ENCODE results near the gene TRAP1.
"Not testable (repeated sequence)": the region's sequence is repeated elsewhere in the genome, so short reads cannot be mapped to it uniquely, and the experiment has no call there.

Gene TRAP1

GRCh38 chr16:3670711-3671110 is 46.6 kb downstream of the TRAP1 start:
- no peak for DNase-seq

GRCh38 chr16:3669082-3669481 is 48.2 kb downstream of the TRAP1 start:
- DNase-seq = no peak

DNA sequence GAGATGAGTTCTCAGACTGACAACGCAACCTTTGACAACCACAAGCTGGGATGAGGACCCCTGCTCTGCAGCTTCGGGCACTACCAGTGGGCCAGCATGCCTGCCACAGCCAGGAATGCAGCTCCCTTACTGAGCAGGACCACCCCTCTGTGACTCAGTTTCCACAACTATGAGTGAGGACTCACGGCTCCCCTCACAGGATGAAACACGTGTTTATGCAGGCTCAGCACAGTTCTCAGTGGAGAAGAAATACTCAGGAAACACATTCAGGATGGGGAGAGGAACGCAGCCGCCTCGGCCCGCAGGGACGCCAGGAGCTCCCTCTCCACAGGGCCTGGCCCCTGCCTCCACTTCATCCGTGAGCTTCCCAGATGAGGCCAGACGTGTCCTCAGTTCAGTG is 48.7 kb downstream of the TRAP1 start:
- DNase-seq = no peak

DNA sequence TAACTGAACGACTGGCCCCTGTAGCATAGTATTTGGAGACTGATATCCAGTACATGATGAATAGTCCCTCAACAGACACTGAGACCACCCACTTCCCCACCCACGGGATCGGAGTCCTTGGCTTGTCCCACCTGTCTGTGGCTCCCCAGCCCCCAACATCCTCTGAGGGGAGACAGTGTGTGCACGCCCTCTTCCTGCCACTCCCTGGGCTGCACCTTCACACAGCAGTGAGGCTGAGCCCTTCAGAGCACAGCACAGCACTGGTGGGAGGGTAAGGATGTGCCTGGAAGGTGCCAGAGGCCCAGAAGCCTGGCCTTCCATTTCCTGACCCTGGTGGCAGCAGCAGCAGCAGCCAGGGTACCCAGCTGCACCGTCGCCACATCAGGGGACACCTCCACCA is 51.8 kb downstream of the TRAP1 start:
- DNase-seq = no peak

- DNase-seq = no peak
These were observed 53.0 kb downstream of the TRAP1 start for GRCh38 chr16:3664187-3664896.

DNA sequence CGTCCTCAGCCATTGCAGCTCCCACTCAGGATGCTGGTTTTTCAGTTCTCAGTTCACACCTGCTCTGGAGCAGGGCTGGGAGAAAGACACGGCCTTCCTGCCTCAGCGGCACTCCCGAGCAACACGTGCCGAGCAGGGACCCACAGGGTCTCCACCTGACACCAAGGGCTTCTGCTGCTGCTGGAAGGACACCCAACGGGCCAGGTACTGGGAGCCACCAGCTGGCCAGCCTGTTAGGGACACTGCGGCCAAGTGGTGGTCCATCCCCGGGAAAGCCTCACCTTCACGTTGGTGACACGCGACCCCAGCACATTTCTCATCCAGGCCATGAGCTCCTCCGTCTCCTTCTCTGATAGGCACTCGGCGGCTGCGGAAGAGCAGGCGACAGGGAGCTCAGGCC is 54.7 kb downstream of the TRAP1 start:
- no peak for DNase-seq

DNA sequence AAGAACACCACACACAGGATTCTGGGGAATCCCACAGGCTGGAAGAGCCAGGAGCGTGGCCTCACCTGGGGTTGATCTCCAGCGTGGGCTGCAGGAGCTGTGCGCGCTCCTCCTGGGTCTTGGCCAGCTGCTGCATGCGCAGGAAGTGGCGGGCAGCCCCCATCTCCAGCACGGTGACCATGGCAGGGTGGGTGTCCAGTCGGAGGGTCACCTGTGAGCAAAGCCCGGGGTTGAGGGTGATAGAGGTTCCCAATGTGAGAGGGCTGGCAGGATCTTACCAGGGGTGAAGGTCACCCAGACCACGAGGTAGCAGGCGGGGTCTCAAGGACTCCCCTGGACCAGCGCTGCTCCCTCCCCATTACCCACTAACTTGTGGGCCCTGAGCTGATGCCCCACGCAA is 55.4 kb downstream of the TRAP1 start:
- no peak for DNase-seq

DNA sequence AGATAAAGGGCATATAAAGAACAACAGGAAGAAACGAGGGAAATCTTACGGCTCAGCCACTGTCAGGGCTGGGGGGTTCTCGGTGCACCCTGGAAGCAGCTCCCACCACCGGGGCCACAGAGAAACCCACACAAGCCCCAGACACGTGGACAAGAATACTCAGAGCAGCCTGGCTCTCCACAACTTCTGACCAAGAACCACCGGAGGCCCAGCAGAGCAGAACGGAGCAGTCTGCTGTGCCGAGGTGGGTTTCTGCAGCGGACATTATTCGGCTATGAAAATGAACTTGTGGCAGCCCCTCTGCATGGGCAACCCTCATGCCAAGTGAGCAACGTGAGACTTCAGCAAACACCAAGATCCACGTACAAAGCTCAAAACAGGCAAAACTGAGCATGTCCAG is 56.0 kb downstream of the TRAP1 start:
- DNase-seq = no peak

DNA sequence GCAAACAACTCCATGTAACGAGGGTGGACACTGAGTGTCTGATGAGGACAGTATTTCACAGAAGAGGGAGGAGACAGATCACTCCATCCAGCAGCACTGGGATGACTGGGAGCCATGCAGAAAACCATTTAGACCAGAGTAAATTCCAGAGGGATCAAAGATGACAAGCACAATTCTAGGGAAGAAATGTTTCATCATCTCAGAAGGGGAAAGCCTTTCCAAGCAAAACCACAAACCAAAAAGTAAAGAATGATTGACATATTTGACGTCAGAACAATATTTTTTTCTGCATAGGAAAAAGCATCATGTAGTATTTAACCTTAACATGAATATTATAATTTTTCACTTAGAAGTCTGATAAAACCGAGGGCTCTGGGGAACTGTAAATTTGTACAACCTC is 58.1 kb downstream of the TRAP1 start:
- no peak for DNase-seq

GRCh38 chr16:3656491-3657468 is 60.5 kb downstream of the TRAP1 start:
- no peak for DNase-seq

DNA sequence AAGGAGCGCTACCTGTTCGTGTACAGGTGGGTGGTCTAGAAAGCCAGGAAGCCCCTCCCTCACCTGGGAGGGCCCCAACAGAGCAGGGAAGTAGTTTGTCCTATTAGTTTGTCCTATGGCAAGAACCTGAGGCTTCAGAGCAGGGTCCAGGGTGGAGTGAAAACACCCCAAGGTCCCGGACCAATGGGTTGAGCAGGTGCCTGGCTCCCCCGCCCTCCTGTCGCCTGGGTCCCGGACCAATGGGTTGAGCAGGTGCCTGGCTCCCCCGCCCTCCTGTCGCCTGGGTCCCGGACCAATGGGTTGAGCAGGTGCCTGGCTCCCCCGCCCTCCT is 61.2 kb downstream of the TRAP1 start:
- not testable (repeated sequence) for DNase-seq

GRCh38 chr16:3655396-3656159 is 61.7 kb downstream of the TRAP1 start:
- no peak for DNase-seq

DNA sequence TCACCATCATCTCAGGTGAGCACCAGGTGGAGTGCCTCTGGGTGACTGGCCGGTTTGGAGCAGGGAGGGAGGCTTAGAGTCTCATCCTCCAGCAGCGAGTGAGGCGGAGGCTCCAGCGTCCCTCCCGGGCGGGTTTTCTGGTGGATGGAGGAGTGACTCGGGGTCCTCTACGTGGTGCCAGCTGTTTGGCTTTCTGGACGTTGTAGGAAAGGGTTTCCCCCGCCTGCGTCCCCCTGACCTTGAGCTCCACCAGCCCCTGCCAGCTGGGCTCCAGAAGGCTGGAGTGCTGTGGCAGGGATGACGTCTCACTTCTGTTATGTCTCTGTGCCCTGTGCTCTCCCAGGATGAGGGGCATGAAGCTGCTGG is 62.3 kb downstream of the TRAP1 start:
- no peak for DNase-seq

GRCh38 chr16:3654249-3654991 is 62.9 kb downstream of the TRAP1 start, which contains the start of gene DNASE1:
TSS of gene DNASE1 (plus strand) at chr16:3654691. CDS start at chr16:3655374, 683 bp downstream.
- DNase-seq = peak; percentile 17

DNA sequence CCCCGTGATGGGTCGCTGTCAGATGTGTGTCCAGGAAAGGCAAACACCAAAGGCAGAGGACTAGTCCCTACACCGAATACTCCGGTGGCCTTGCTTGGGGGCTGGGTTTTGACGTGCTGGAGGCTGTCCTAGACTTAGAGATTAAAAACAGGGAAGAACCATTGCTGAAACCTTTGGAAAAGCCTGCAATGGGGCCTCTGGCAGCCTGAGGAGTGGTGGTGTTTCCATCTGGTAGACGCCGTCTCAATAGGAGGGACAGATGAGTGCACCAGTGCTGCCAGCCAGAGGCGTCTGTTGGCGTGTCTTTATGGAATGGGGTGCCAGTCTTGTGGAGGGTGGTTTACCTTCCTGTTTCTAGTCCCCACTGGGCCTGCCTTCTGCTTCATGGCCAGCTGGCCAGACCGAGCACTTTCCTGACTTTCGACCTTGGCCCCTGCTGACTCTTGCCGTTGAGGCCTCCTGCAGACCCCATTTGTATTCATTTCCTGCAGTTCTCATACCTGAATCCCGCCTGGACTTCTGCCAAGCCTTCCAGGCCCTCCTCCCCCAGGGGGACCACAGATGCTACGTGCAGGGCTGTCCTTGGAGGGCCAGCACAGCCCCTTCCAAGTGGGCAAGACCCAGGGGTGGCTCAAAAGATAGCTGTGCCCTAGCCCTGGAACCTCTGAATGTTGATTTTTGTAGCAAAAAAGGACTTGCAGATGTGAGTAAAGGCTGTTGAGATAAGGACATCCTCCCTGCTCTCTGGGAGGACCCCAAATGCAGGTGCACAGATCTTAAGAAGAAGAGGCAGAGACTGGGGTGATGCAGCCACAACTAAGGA is 64.7 kb downstream of the TRAP1 start:
- DNase-seq = no peak

DNA sequence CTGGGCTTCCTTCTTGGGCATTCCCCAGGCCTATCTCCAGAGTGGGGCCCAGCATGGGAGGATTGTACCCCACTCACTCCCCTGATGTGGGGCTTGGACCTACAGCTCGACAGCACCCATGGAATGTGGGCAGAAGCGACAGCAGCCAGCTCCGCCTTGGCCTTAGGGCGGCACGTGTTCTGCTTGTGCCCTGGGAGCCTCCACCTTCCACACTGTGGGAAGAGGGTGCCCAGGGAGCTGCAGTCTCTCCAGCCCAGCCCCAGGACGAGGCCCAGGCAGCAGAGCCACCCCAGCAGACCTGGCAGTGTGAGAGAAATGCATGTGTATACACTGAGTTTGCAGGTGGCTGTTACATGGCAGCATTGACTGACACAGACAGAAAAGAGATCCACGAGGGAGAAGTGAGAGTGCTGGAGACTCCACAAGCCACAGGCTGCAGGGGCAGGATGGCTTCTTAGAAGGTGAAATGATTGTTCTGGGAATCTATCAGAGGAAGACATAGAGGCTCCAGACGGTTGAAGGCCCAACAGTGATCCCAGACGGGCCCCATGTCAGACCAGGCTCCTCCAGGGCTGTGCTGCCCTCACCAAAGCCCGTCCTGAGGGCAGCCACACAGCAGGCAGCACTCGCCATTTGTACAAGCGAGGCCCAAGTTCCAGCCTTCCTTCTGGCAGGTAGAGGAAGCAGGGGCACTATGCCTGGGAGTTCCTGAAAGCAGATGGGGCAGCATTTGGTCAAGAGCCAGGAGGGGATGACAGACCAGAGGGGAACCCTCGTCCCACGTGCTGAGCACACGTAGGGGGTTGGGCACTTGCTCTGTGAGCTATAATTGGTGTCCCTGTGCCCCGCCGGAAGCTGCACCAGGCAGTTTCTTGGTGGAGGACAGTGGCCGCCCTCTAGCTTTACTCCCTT is 65.6 kb downstream of the TRAP1 start:
- no peak for DNase-seq

DNA sequence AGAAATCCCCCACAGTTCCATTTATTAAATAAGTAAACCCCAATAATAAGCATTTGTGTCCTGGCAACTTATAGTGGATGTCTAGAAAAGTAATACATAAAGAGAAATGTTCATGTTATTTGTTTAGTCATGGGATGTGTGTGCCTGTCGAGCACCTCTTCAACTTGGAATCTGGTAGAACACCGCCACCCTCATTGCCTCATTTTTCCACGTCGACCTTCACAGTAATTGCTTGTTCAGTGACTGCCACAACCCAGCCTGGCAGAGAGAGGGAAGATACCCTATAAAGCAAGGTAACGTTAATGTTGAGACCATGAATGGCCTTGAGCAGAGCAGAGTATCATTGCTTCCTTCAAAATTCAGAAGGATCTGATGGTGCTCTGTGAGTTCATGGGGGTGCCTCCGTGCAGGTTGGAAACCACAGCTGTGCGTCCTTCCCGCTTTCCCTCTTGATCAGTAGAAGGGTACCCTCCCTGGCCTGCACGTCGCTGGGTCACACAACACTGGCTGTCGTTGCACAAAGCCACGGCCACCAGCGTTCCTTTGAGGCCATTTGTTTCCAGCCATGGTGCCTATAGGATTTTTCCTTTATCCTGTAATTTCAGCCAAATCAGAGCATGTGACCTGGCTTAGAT is 66.6 kb downstream of the TRAP1 start:
- no peak for DNase-seq

GRCh38 chr16:3646348-3646920 is 70.9 kb downstream of the TRAP1 start:
- DNase-seq = peak; percentile 51

- no peak for DNase-seq
These were observed 71.6 kb downstream of the TRAP1 start for GRCh38 chr16:3645504-3646347.
